ENCODE data around the gene RHOD.

- TF ChIP-seq ZNF274 (IDR thresholded peaks at IDR 0.05; ENCODE audit: borderline replicate concordance, low read depth, low read length), result no peak
- no peak for TF ChIP-seq ZNF830 (CRISPR knock-in tag; IDR thresholded peaks at IDR 0.05)
- TF ChIP-seq NR2C2 (CRISPR knock-in tag; IDR thresholded peaks at IDR 0.05), result no peak
- TF ChIP-seq NR2C2 (tag; IDR thresholded peaks at IDR 0.05), result no peak
- no peak for TF ChIP-seq CEBPB (tag; IDR thresholded peaks at IDR 0.05)
- TF ChIP-seq HNRNPLL (IDR thresholded peaks at IDR 0.05; ENCODE audit: low read depth, low read length, poor library complexity, severe bottlenecking), result no peak
- no peak for TF ChIP-seq SREBF2 (CRISPR knock-in tag; IDR thresholded peaks at IDR 0.05)
- no peak for TF ChIP-seq GTF2F1 (IDR thresholded peaks at IDR 0.05; ENCODE audit: low read depth, low read length)
- TF ChIP-seq POLR2AphosphoS5 (IDR thresholded peaks at IDR 0.05; ENCODE audit: control insufficient read depth, insufficient read depth, low read depth, low read length), result no peak
These were observed 6.1 kb downstream of the RHOD start for GRCh38 chr11:67062526-67063373.

All from K562 (cell line).